Muscle of back (tissue), 13 donors: Measurements from ENCODE around the gene SLC9A7. TPM values are rescaled to one million over a fixed set of nuclear protein-coding genes. Genes with fewer than 3 reads are reported as not detected.
"Not testable (repeated sequence)": the region's sequence is repeated elsewhere in the genome, so short reads cannot be mapped to it uniquely, and the experiment has no call there.

Experiments used
- DNase-seq, 3 donors: peaks; one replicate each; pipeline versions ENCODE4 v3.0.0 to v3.0.0-alpha.2; 2013
- long read RNA-seq, 9 donors: transcript quantifications; one replicate each; lab custom pipeline, GENCODE V29; 2026
- polyA plus RNA-seq, 10 donors: library from polyadenylated mRNA; unstranded; fragments of 120-200 nt; gene quantifications; one replicate each; pipeline ENCODE4 v1.2.1, GENCODE V29; 2013; ENCODE audit not compliant: insufficient read length in 10 of 10

Gene SLC9A7
- 10 to 100 TPM in 1 of 10 donors, 1 to 10 TPM in 9; 5.1 to 11.1 (median 6.0) TPM for polyA plus RNA-seq
- long read RNA-seq, donor 1, full-length matches to known transcripts, result 1 of 1 reads
- long read RNA-seq, donor 1, partial matches to known transcripts, result 0 of 1 reads
- long read RNA-seq, donor 1, other reads (novel, unspliced or antisense), result 0 of 1 reads
- long read RNA-seq, donor 2, partial matches to known transcripts, result 0 of 5 reads
- long read RNA-seq, donor 2, other reads (novel, unspliced or antisense), result 5 of 5 reads
- long read RNA-seq, donor 3, result 0 reads
- long read RNA-seq, donor 4, result 0 reads
- long read RNA-seq, donor 5, full-length matches to known transcripts, result 1 of 13 reads
- long read RNA-seq, donor 5, partial matches to known transcripts, result 0 of 13 reads
- long read RNA-seq, donor 5, other reads (novel, unspliced or antisense), result 12 of 13 reads
- long read RNA-seq, donor 6, result 0 reads
- long read RNA-seq, donor 7, result 0 reads
- long read RNA-seq, donor 8, result 0 reads
- long read RNA-seq, donor 9, result 0 reads

GRCh38 chrX:46758956-46759644 lies at the start of gene SLC9A7:
Gene SLC9A7 (minus strand): TSS chrX:46759118. CDS start chrX:46759029, 89 bp downstream.
- DNase-seq, result peak; percentile 52 to 78 (median 59)

GRCh38 chrX:46805270-46805669 lies 46.4 kb upstream of the SLC9A7 start:
- no peak for DNase-seq

- no peak for DNase-seq
These were observed 44.2 kb upstream of the SLC9A7 start for GRCh38 chrX:46803140-46803539.

- peak; percentile 36 to 63 (median 47) for DNase-seq
These were observed 37.8 kb upstream of the SLC9A7 start for GRCh38 chrX:46796574-46797191.

- no peak for DNase-seq
These were observed 34.6 kb upstream of the SLC9A7 start for GRCh38 chrX:46793386-46794143.

- no peak for DNase-seq
These were observed 33.9 kb upstream of the SLC9A7 start for GRCh38 chrX:46792810-46793188.

GRCh38 chrX:46791927-46792809 lies 33.2 kb upstream of the SLC9A7 start:
- peak in 2 of 3 donors; percentile 1 to 82 for DNase-seq

GRCh38 chrX:46788902-46789301 lies 30.0 kb upstream of the SLC9A7 start:
- peak in 1 of 3 donors; percentile 35 for DNase-seq

GRCh38 chrX:46784437-46784836 lies 25.5 kb upstream of the SLC9A7 start:
- not testable (repeated sequence) for DNase-seq

GRCh38 chrX:46782034-46782433 lies 23.1 kb upstream of the SLC9A7 start:
- DNase-seq, result no peak

GRCh38 chrX:46777971-46778810 lies 19.3 kb upstream of the SLC9A7 start:
- no peak for DNase-seq

GRCh38 chrX:46770817-46771163 lies 11.9 kb upstream of the SLC9A7 start:
- DNase-seq, result peak in 1 of 3 donors; percentile 68

- DNase-seq, result peak in 1 of 3 donors; percentile 40
These were observed 11.3 kb upstream of the SLC9A7 start for GRCh38 chrX:46770000-46770816.

- no peak for DNase-seq
These were observed 4.0 kb upstream of the SLC9A7 start for GRCh38 chrX:46762963-46763362.

GRCh38 chrX:46759645-46759974 lies 692 bp upstream of the SLC9A7 start:
- DNase-seq, result no peak

- DNase-seq, result peak in 1 of 3 donors; percentile 42
These were observed 559 bp downstream of the SLC9A7 start for GRCh38 chrX:46758163-46758955.

GRCh38 chrX:46757593-46757992 lies 1.3 kb downstream of the SLC9A7 start:
- DNase-seq, result no peak

- DNase-seq, result no peak
These were observed 1.9 kb downstream of the SLC9A7 start for GRCh38 chrX:46757052-46757451.
